Spleen (tissue), 7 donors: Measurements from ENCODE around the gene CNDP2.

Experiments
- POLR2A ChIP-seq, 3 donors: fragments of 450-650 bp; IDR thresholded peaks; one replicate each; pipeline ENCODE4 v1.5.1; 2017; ENCODE audit warnings: antibody characterized with exemption in 3 of 3, mild to moderate bottlenecking in 1 of 3
- POLR2AphosphoS5 ChIP-seq, 3 donors: sonication (generic); formaldehyde crosslinking; IDR thresholded peaks; one replicate each; pipeline ENCODE4 v1.5.1; 2017; ENCODE audit warnings: antibody characterized with exemption in 3 of 3
- TF ChIP-seq, protein P1 (sequence below), 11 experiments: fragments of 200-600 bp in 7 of 11; fragments of 450-650 bp in 4 of 11; sonication (generic) in 4 of 11; IDR thresholded peaks in 8 of 11; conservative IDR thresholded peaks in 3 of 11; 1 replicate in 7 of 11; 2 replicates in 4 of 11; pipeline versions ENCODE4 v1.4.0 to v1.8.0; 2016 to 2021; ENCODE audit warnings: antibody characterized with exemption in 11 of 11, inconsistent platforms in 4 of 11, mild to moderate bottlenecking in 1 of 11
- donor health status: DM: no; HTN: no; CAD: no; lungs with moderate emphysema.
- donor health status: DM: no; HTN: no; CAD: no.
- donor health status: DM: no; HTN: no; CAD: no.

DNA sequence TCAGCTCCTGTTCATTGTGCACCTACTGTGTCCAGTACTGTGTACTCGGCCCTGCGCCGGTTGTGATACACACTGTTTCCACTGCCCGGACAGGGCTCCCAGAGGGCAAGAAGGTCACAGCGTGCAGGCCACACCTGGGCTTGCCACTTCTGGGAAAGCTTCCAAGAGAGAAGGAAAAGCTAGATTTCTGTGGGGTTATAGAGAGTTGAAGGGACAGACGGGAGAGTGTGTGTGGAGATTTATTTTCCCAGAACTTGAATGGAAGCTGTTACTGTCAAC, 34.4 kb downstream of the CNDP2 start:
- TF ChIP-seq, protein P1, sequence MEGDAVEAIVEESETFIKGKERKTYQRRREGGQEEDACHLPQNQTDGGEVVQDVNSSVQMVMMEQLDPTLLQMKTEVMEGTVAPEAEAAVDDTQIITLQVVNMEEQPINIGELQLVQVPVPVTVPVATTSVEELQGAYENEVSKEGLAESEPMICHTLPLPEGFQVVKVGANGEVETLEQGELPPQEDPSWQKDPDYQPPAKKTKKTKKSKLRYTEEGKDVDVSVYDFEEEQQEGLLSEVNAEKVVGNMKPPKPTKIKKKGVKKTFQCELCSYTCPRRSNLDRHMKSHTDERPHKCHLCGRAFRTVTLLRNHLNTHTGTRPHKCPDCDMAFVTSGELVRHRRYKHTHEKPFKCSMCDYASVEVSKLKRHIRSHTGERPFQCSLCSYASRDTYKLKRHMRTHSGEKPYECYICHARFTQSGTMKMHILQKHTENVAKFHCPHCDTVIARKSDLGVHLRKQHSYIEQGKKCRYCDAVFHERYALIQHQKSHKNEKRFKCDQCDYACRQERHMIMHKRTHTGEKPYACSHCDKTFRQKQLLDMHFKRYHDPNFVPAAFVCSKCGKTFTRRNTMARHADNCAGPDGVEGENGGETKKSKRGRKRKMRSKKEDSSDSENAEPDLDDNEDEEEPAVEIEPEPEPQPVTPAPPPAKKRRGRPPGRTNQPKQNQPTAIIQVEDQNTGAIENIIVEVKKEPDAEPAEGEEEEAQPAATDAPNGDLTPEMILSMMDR (IDR thresholded peaks at IDR 0.05 in 8 of 11, conservative IDR thresholded peaks at IDR 0.05 in 3 of 11) = no peak
- no peak for TF ChIP-seq POLR2A (IDR thresholded peaks at IDR 0.05)
- no peak for TF ChIP-seq POLR2AphosphoS5 (IDR thresholded peaks at IDR 0.05)
